HG02938 (cell line): ENCODE results near the gene SMARCE1.

Source experiments
- ATAC-seq: cut with Tn5 transposase; IDR thresholded peaks from one replicate; pipeline ENCODE4 v1.9.1; 2021; ENCODE audit warnings: mild to moderate bottlenecking, moderate library complexity; ENCODE audit not compliant: unreplicated experiment

SMARCE1 gene

GRCh38 chr17:40646791-40647623, 611 bp downstream of the SMARCE1 start:
- peak; percentile 11 for ATAC-seq

GRCh38 chr17:40645943-40646342, 1.7 kb downstream of the SMARCE1 start:
- no peak for ATAC-seq

GRCh38 chr17:40645291-40645690, 2.3 kb downstream of the SMARCE1 start:
- ATAC-seq: no peak

GRCh38 chr17:40637931-40638330, 9.7 kb downstream of the SMARCE1 start:
- no peak for ATAC-seq

- ATAC-seq: no peak
These were observed 13.7 kb downstream of the SMARCE1 start for GRCh38 chr17:40633871-40634270.

GRCh38 chr17:40632216-40632615, 15.4 kb downstream of the SMARCE1 start:
- no peak for ATAC-seq

- no peak for ATAC-seq
These were observed 17.8 kb downstream of the SMARCE1 start for GRCh38 chr17:40629842-40630241.

GRCh38 chr17:40625311-40625710, 22.3 kb downstream of the SMARCE1 start:
- ATAC-seq: no peak

GRCh38 chr17:40623419-40624210, 24.0 kb downstream of the SMARCE1 start:
- no peak for ATAC-seq

GRCh38 chr17:40622509-40622928, 25.1 kb downstream of the SMARCE1 start:
- no peak for ATAC-seq

- no peak for ATAC-seq
These were observed 26.0 kb downstream of the SMARCE1 start for GRCh38 chr17:40621578-40621977.

GRCh38 chr17:40621019-40621418, 26.6 kb downstream of the SMARCE1 start:
- ATAC-seq: no peak

GRCh38 chr17:40618754-40619625, 28.6 kb downstream of the SMARCE1 start:
- ATAC-seq: no peak

GRCh38 chr17:40617678-40618240, 29.9 kb downstream of the SMARCE1 start:
- ATAC-seq: no peak

GRCh38 chr17:40616592-40616991, 31.0 kb downstream of the SMARCE1 start:
- no peak for ATAC-seq

GRCh38 chr17:40615841-40616476, 31.7 kb downstream of the SMARCE1 start:
- no peak for ATAC-seq

GRCh38 chr17:40615068-40615840, 32.4 kb downstream of the SMARCE1 start:
- peak; percentile 68 for ATAC-seq

- no peak for ATAC-seq
These were observed 33.1 kb downstream of the SMARCE1 start for GRCh38 chr17:40614431-40615067.
